GM18508 (cell line): Measurements from ENCODE around the gene BCL2L2.
"Not testable (repeated sequence)": the region's sequence is repeated elsewhere in the genome, so short reads cannot be mapped to it uniquely, and the experiment has no call there.

Experiments
- ATAC-seq: cut with Tn5 transposase; IDR thresholded peaks from one replicate; pipeline ENCODE4 v1.9.1; 2021; ENCODE audit warnings: moderate number of reproducible peaks; ENCODE audit not compliant: insufficient read depth, unreplicated experiment

The BCL2L2 gene, protein sequence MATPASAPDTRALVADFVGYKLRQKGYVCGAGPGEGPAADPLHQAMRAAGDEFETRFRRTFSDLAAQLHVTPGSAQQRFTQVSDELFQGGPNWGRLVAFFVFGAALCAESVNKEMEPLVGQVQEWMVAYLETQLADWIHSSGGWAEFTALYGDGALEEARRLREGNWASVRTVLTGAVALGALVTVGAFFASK

DNA sequence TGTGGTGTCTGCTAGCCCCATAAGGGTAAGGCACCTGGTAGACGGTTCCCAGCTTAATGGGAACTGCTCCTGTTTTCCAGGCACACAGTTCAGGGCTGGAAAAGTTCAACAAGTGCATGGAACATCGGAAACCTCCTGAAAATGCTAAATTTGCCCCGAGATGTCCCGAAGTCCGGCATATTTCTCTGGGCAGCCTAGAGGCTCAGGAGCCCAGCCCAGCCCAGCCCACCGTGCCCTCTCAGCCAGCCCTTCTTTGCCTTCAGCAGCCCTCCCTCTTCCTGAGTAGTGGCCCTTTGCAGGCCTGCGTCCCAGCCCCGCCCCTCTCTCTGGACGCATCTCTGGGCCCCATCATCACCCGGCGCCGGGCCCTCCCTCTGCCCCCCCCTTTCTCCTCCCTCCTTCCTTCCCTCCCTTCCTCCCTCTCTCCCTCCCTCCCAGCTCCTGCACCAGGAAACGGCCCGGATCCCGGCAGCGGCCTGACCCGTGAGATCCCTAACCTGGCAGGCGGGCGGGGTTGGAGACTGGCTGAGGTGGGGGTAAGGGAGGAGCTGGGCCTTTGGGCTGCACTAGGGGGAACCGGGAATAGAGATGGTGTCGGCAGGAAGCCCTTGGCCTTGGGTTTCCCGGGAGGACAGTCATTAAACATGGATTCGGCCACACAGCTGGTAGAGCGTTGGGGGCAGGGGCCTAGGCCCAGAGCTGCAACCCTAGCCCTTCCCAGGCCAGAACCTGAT lies at the start of gene BCL2L2:
BCL2L2 (plus strand) TSS at position 422 of the 734 bp plus-strand sequence. CDS start 935 bp downstream, outside the sequence.
- no peak for ATAC-seq

DNA sequence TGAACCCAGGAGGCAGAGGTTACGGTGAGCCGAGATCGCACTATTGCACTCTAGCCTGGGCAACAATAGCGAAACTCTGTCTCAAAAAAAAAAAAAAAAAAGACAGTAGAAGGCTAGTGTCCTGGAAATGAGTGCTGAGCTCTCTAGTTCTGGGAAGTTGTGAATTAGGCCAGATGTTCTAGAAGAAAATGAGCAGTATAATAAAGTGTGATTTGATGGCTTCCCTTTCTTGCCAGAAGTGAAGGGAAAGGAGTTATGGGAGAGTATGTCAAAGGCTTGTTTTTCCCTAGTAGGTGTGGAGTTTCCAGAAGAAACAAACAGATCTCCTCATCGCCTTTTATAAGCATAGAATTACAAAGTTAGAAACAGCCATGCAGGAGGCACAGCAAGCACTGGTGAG lies 48.4 kb upstream of the BCL2L2 start:
- no peak for ATAC-seq

DNA sequence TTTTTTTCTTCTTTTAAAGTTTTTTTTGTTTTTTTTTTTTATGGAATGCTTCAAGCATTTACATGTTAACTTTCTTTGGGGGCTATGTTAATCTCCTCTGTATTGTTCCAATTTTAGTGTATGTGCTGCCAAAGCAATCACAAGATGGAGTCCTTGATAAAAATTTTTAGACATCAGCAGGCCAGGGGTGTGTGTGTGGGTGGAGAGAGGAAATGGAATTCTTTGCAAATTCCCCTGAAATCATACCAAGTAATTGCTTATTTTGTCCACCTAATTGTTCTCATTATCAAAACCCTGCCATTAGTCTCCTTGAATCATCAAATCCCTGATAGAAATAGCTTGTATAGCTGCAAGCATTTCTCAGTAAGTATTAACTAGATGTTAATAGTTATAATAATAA lies 47.2 kb upstream of the BCL2L2 start:
- no peak for ATAC-seq

DNA sequence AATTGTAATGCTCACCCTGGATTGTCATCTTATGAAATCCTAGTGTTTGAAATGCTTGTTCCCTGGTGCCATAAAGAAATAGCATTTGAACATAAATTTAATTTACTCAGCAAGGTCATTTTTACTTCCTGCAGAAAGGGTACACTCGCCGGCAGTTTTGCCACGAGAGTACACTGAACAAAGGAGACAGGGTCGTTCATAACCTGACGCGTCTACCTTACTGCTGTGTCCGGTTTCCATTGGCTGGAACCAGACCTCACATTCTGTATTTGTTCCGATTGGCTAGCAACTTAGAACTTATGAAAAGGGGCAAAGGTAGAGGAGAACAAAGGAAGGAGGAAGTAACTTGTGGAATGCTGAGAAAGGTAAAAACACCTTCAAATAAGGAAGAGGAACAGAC lies 45.8 kb upstream of the BCL2L2 start:
- not testable (repeated sequence) for ATAC-seq

DNA sequence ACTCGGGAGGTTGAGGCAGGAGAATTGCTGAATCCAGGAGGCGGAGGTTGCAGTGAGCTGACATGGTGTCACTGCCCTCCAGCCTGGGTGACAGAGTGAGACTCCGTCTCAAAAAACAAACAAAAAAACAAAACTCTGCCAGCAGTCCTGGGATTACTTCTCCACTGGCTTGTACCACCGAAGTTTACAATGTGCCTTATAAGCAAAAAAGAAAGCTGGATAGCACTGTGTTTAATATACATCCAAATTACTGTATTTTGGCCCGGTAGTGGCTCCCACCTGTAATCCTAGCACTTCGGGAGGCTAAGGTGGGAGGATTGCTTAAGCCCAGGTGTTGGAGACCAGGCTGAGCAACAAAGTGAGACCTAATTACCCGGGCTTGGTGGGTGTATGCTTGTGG lies 37.4 kb upstream of the BCL2L2 start:
- no peak for ATAC-seq

DNA sequence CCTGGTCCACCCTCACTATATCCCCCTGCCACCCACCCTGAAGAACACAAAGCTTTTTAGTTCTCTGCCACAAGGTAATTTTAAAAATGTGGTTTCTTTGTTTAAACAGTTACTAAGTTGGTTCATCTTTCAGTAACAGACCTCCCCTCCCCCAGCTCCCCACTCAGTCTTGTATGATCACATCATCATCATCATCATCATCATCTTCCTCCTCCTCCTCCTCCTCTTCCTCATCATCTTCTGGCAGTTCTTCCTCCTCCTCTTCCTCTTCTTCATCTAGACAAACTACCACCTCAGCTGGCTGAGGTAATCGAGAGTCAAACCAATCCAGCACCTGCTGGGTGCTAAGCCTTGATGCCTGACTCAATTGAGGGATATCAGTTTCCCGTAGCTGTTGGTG lies 31.2 kb upstream of the BCL2L2 start:
- ATAC-seq: no peak

DNA sequence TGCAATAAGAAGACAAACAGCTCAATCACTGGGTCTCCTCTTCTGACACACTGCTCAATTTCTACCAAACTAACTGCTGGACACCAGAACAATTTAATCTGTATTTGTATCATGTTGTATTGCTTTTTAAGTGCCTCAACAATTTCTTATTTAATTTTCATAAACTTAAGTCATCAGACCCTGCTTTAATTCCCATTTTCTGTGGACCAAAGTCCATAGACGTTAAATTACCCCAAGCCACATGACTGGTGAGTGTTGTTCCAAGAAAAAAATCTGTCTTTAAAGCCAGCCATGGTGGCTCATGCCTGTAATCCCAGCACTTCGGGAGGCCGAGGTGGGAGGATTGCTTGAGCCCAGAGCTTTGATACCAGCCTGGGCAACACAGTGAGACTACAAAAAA lies 29.4 kb upstream of the BCL2L2 start:
- no peak for ATAC-seq

DNA sequence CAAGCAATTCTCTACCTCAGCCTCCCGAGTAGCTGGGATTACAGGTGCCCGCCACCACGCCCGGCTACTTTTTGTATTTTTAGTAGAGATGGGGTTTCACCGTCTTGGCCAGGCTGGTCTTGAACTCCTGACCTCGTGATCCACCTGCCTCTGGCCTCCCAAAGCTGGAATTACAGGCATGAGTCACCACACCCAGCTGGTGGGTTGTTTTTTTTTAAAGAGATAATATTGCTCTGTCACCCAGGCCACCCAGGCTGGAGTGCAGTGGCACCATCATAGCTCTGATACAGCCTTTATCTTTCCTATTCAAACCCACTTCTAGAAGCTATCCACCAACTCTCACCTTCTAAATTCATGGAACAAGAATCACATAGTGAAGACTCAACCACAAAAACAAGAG lies 28.7 kb upstream of the BCL2L2 start:
- not testable (repeated sequence) for ATAC-seq

DNA sequence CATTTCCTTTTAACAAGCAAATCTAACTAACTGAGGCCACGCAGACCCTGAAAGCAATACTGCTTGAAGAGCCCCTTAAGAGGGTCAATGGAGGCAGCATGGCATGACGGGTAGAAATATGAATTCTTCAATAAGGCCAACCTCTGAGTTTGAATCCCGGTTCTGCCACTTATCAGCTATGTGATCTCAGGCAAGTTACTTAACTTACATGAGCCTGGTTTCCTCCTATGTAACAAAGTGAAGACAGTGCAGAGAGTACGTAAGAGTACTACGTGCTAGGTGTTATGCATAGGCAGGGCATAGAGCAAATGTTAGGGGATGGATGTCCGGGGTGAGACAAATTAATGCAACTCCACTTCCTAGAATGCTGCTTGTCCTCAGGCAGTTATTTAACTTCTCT lies 25.4 kb upstream of the BCL2L2 start:
- ATAC-seq: no peak

DNA sequence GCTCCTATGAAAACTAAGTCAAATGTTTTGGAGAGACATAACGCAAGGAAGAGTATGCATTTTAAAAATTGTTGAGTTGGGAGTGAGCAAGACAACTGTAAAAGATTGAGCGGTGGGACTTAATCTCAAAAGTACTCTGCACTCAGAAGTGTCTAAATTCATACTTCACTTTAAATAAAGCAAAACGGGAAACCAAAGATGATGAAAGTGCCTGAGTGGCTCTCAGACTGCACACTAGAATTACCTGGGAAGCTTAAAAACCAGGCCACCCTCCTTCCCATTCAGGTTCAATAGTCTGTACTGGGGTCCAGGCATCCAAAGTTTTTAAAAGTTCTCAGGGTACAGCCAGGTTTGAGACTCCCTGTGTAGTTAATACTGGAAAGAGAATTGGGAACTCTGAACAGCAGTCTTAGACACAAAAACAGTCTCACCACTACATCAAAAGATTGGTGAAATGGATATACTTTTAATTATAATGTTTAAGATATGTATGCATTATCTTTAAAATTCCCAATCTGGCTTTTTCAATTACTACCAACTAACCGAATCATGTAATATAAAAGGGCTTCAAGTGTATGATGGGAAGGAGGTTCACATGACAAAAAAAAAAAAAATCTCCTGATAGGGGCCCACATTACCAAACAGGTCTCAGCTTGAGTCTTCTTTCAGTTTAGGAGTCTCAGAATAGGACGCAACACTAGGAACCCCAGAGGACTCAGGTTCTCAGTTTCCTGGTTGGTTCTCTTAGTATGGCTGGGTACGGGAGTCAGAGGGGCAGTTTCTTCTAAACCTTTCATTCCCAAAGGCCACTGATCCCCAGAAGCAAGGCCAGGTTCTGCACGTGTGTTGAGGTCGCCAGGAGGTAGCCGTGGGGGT lies 21.7 kb upstream of the BCL2L2 start:
- ATAC-seq: no peak

DNA sequence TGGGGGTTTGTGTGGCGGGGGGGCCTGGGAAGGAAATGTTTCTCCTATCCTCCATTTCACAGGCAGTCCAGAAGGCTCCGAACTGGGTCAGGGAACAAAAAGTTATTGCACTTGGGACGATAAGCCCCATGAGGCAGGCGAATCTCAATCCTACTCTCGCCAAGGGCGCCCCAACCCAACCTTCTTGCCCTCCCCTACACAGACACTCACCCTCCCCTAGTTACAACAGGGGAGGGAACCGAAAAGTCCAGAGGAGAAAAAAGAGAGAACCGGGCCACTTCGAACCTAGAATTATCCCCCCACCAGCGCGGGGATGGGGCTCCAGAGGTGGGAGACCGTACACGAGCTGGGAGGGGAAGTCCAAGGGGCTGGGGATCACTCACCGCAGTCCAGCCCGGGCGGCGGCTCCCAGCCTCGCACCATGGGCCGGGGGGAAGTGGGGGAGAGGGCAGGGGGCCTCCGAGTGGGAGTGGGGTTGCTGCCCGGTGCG lies 21.1 kb upstream of the BCL2L2 start:
- ATAC-seq: peak; percentile 6

DNA sequence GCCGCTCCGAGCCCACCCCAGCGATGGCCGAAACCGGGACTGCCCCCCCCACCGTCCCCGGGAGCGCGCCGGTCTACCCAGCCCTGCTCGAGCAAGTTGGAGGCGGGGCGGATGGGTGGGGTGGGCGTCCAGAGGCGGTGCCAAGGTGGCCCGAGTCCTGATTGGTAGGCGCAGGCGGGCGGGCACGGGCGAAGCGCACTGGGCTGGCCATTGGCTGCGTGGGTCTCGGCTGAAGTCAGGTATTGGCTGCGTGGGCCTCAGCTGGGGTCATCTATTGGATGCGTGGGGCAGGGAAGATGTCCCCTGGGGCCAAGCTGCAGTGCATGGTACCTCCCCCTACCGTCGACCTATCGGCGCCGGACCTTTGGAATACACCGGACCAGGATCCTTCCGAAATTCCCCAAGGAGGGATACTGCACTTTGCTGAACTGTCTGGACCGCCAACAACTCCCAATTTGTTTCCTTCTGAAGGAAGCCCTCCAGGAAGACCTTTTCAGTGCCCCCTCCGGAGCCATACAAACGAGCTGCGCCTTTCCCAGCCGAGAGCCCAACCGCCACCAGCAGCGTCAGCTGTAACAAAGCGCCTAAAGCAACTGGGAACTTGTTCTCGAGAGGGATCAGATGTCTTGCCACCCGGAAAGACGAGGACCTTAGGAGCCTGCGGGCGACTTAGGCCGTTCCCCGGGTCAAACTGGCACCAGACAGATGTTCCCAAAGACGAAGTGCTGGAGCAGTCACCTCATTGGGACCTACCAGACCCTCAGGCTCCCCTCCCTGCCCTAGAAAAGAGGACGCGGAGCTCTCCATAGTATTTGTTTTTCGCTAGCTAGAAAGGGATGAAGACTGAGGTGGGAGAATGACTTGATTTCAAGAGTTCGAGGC lies 20.4 kb upstream of the BCL2L2 start, which contains the start of gene HOMEZ:
HOMEZ (minus strand) TSS at position 113 of the 882 bp plus-strand sequence. CDS start 180 bp downstream, outside the sequence.
- ATAC-seq: peak; percentile 84

DNA sequence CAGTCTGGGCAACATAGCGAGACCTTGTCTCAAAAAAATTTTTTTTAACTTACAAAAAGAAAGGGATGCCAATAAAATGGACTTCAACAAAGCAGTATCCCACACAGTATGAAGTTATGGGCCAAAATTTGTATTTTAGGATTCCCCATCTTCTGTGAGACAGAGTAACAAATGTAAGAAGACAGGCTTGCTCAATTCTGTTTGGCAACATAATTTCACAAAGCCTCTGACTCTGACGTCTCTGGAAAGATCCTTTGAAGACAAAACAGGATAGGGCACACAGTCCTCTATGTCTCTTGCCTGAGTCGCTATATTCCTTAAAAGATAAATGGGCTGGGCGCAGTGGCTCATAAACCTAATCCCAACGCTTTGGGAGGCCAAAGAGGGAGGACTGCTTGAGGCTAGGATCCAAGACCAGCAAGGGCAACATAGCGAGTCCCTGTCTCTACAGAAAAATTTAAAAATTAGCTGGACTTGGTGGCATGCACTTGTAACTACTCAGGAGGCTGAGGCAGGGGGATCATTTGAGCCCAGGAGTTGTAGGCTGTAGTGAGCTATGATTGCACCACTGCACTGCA lies 19.6 kb upstream of the BCL2L2 start:
- no peak for ATAC-seq

DNA sequence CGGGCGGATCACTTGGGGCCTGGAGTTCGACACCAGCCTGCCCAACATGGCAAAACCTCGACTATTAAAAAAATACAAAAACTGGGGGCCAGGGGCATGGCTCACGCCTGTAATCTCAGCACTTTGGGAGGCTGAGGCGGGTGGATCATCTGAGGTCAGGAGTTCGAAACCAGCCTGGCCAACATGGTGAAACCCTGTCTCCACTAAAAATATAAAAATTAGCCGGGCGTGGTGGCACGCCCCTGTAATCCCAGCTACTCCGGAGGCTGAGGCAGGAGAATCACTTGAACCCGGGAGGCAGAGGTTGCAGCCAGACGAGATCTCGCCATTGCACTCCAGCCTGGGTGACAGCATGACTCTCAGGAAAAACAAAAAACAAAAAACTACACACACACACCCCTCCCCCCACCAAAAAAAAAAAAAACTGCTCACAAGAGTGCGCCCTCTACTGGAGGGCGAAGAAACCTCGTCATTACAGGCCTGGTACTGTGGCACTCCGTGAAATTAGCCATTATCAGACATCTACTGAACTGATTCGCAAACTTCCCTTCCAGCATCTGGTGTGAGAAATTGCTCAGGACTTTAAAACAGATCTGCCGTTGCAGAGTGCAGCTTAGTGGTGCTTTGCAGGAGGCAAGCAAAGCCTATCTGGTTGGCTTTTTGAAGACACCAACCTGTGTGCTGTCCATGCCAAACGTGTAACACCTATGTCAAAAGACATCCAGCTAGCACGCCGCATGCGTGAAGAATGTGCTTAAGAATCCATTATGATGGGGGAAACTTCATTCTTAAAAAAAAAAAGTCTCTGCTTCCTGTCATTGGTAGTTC lies 11.7 kb upstream of the BCL2L2 start:
- ATAC-seq: no peak

DNA sequence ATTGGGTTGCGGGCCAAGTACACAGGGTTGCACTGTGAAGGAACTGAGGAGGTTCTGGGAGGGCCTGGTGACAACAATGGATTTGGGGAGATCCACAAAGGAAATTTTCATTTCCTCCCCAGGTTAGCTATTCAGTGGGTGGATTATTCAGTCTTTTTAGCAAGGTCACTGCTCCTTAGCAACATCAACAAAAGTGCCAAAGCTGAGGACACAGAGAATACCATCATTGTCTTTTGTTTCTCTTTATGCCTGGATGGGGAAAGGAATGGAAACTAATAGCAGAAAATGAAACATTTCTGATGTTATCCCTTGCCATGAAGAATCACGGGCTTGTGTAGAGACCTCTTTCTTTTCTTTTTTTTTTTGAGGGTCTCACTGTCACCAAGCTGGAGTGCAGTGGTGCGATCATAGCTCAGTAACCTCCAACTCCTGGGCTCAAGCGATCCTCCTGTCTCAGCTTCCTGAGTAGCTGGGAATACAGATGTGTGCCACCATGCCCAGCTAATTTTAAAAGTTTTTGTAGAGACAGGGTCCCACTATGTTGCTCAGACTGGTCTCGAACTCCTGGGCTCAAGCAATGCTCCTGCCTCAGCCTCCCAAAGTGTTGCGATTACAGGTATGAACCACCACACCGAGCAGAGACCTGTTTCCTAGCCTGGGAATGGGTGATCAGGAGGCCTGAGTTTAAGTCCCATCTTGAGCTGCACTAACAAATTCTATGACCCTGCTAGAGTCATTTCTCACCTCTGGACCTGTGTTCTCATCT lies 10.4 kb upstream of the BCL2L2 start:
- ATAC-seq: no peak

DNA sequence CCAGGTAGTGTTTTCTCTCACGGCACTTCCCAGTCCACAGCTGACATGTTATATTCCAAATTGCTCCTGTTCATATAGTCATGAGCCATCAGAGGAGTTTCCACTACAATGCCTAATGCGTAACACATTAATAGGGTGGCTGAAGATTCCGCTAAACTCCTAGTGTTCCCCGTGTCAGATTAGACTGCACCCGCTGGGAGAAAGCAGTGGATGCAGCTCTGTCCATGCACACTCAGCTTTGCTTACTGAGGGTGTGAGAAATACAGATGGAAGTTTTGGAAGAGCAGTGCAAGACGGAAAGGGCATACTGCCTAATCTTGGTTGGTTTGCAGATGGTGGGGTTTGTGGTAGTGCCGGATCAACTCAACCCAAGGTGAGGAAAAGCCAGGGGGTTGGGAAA lies 9.5 kb upstream of the BCL2L2 start:
- ATAC-seq: no peak

DNA sequence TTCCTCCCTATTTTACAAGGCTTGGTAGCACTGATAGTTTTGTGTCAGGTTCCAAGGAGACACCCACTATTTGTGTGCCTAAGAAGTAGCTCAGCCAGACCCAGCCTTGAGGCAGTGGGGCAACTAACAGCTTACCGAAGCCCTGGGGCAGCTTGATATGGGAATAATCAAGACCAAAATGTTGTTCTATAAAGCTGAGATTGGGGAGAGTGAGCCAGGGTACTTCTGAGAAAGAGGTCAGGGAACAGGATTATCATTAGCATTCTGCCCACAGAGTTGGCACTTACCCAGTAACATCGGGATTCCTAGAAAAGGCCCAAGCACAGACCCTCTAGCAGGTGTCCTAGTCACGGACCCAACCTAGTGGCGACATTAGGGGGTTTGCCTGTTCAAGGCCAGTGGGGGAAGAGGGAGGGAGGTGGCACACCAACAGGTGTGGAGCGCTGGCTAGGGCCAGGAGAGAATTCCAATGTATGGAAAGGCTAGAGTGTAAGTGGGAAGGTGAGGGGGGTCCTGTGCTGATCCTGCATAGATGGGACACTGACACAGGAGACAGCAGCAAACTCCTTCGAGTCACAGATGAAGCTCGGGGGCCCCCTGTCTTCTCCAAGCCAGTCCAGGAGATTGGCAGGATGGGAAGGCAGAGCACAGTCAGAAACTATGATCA lies 8.9 kb upstream of the BCL2L2 start:
- no peak for ATAC-seq
